GM12891 (cell line): ENCODE measurements around the gene ABCA13.

ENCODE experiments used
- POLR2A ChIP-seq: IDR thresholded peaks from 2 replicates; pipeline ENCODE4 v1.6.1; 2011; ENCODE audit warnings: low read depth, low read length, control low read depth
- POLR2AphosphoS5 ChIP-seq: IDR thresholded peaks from 2 replicates; pipeline ENCODE4 v1.6.1; 2011; ENCODE audit warnings: low read depth, low read length, control low read depth
- SPI1 ChIP-seq: IDR thresholded peaks from 2 replicates; pipeline ENCODE4 v1.6.1; 2011; ENCODE audit warnings: low read depth, low read length, control low read depth
- TAF1 ChIP-seq: IDR thresholded peaks from 2 replicates; pipeline ENCODE4 v1.6.1; 2011; ENCODE audit warnings: low read depth, low read length, control low read depth

- TF ChIP-seq POLR2A (no peak), TAF1 (no peak), SPI1 (no peak), POLR2AphosphoS5 (no peak)
Measured at GRCh38 chr7:48255046-48255445, 83.8 kb downstream of the ABCA13 start.
